Muscle layer of duodenum (tissue), 2 donors: Measurements from ENCODE around the gene PVR.

Experiments used
- H3K27ac ChIP-seq: one replicate; pipeline ENCODE4 v1.7.0; 2013; ENCODE audit warnings: mild to moderate bottlenecking, low read length
- H3K27me3 ChIP-seq: one replicate; pipeline ENCODE4 v1.7.0; 2013; ENCODE audit warnings: low read depth, mild to moderate bottlenecking, control low read depth, low read length
- H3K36me3 ChIP-seq, 2 donors: one replicate each; pipeline ENCODE4 v1.7.0; 2013; ENCODE audit warnings: low read length in 2 of 2, control low read depth in 1 of 2, mild to moderate bottlenecking in 1 of 2; ENCODE audit not compliant: insufficient read depth in 2 of 2, control insufficient read depth in 1 of 2
- H3K4me1 ChIP-seq, 2 donors: one replicate each; pipeline ENCODE4 v1.7.0; 2013; ENCODE audit warnings: low read length in 2 of 2, mild to moderate bottlenecking in 2 of 2, control low read depth in 1 of 2, moderate library complexity in 1 of 2; ENCODE audit not compliant: insufficient read depth in 2 of 2, control insufficient read depth in 1 of 2
- H3K4me3 ChIP-seq, 2 donors: one replicate each; pipeline ENCODE4 v1.7.0; 2013; ENCODE audit warnings: low read length in 2 of 2, low read depth in 1 of 2, mild to moderate bottlenecking in 1 of 2
- H3K9me3 ChIP-seq, 2 donors: one replicate each; pipeline ENCODE4 v1.7.0; 2013; ENCODE audit warnings: low read length in 2 of 2, control low read depth in 1 of 2, mild to moderate bottlenecking in 1 of 2; ENCODE audit not compliant: control insufficient read depth in 1 of 2
- donor health status: healthy.

Gene PVR

GRCh38 chr19:44648631-44649251, 5.0 kb downstream of the PVR start:
- Histone ChIP-seq H3K36me3 (peaks cover 23 to 35% of the 10 kb centered on the region in 2 donors), H3K27me3 (no peaks in the 10 kb centered on the region), H3K4me1 (peaks cover 0 to 21% of the 10 kb centered on the region in 2 donors), H3K27ac (no peak overlapping the region), H3K4me3 (no peak overlapping the region), H3K9me3 (no peaks in the 10 kb centered on the region)

- Histone ChIP-seq H3K36me3 (peaks cover 23 to 39% of the 10 kb centered on the region in 2 donors), H3K4me3 (no peak overlapping the region), H3K27me3 (no peaks in the 10 kb centered on the region), H3K4me1 (peaks cover 0 to 21% of the 10 kb centered on the region in 2 donors), H3K27ac (no peak overlapping the region), H3K9me3 (no peaks in the 10 kb centered on the region)
Observed at GRCh38 chr19:44649578-44650145, 6.0 kb downstream of the PVR start.

DNA sequence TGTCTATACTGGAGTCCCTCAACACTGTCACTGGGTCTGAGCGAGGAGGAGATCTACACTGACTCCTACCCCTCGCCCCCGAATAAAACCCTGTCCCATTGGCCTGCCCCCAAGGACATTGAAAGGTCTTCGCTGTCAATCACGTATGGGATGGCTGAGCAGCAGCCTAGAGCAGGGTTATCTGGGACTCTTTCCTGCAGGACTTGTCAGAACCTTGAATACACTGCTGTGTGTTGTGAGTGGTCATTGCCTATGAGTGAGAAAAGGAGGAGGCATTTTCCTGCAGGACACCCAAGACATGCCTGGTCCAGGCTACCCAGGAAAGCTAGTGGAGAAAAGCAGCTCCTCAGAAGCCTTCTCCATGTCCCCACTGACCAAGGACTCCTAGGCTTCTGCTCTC, 9.6 kb downstream of the PVR start:
- H3K36me3 ChIP-seq: peaks cover 39 to 55% of the 10 kb centered on the region in 2 donors
- no peaks in the 10 kb centered on the region for H3K27me3 ChIP-seq
- no peak overlapping the region for H3K27ac ChIP-seq

DNA sequence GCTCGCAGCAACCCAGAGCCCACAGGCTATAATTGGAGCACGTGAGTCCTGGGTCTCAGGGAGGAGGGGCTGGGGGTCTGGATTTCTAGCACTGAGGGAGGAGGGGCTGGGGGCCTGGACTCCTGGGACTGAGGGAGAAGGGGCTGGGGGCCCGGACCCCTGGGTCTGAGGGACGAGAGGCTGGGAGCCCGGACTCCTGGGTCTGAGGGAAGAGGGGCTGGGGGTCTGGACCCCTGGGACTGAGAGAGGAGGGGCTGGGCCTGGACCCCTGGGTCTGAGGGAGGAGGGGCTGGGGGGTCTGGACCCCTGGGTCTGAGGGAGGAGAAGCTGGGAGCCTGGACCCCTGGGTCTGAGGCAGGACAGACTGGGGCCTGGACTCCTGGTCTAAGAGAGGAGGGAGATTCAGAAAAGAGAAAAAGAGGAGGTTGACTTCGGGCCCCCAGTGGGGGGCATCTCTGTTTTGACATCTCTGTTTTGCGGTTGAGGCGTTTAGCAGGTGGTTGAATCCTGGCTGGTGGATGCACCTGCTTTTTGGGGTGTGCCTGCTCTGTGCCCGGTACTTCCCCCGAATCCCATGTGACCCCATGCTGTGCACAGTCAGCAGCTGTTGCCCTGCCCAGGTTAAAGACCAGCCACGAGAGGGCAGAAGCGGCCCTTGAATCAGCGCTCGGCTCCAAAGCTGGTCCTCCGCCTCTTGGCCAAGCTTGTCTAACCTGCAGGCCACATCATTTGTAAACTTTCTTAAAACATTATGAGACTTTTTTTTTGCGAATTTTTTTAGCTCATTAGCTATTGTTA, 10.5 kb downstream of the PVR start:
- peaks cover 47 to 63% of the 10 kb centered on the region in 2 donors for H3K36me3 ChIP-seq
- H3K4me1 ChIP-seq: peaks cover 0 to 6% of the 10 kb centered on the region in 2 donors
- H3K9me3 ChIP-seq: no peaks in the 10 kb centered on the region
- H3K27me3 ChIP-seq: no peaks in the 10 kb centered on the region
- H3K4me3 ChIP-seq: no peak overlapping the region
- no peak overlapping the region for H3K27ac ChIP-seq

More for the DNA sequence above, 9.6 kb downstream of the PVR start:
- Histone ChIP-seq H3K4me1 (peaks cover 0 to 13% of the 10 kb centered on the region in 2 donors), H3K9me3 (no peaks in the 10 kb centered on the region), H3K4me3 (no peak overlapping the region)

DNA sequence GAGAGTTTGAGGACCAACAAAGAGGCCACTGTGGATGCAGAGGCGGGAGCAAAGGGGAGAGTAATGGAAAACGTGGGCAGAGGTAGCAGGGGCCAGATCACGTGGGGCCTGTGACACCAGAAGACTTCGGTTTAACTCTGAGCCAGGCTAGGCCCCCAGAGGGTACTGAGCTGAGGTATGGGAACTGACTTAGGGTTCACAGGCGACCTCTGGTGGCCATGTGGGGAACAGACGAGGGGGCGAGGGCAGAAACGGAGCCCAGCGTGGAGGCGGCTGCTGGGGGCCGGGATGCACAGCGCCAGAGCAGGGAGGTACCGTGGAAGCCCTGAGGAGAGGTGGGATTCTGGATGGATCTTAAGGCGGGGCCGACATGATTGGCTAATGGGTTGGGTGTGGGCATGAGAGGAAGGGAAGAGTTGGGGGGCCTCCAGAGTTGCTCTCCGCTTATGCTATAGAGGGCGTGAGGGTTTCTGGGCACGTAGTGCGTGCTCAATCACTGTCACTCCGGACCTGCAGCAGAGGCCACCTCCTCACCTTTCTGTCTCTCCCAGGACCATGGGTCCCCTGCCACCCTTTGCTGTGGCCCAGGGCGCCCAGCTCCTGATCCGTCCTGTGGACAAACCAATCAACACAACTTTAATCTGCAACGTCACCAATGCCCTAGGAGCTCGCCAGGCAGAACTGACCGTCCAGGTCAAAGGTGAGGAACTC, 13.7 kb downstream of the PVR start:
- Histone ChIP-seq H3K4me3 (no peak overlapping the region), H3K4me1 (peaks cover 0 to 6% of the 10 kb centered on the region in 2 donors), H3K27me3 (no peaks in the 10 kb centered on the region), H3K9me3 (no peaks in the 10 kb centered on the region), H3K36me3 (peaks cover 50 to 69% of the 10 kb centered on the region in 2 donors), H3K27ac (no peak overlapping the region)

DNA sequence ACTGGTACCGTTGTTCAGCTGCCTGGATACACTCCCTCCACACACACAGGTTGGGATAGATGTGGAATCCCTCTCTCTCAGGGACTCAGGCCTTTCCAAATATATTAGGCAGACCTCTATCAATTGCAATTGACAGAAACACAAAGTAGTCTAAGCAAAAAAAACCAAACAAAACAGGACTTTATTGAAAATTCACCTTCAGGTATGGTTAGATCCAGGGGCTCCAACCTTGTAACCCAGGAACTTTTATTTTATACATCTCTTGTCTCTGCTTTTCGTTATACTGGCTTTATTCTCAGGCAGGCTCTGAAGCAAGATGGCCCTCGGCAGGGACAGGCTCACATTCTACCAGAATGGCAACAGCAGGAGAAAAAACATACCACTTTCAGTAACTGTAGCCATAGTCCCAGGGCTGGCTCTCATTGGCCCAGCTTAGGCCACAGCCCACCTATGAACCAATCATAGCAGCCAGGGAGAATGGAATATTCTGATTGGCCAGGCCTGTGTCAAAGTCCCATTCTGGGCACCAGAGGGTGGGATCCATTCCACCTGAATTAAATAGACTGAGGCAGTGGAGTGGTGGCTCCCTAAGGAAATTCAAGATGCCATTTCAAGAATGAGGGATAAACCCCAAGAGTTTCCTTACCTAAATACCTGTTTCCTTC, 14.5 kb downstream of the PVR start:
- Histone ChIP-seq H3K9me3 (no peaks in the 10 kb centered on the region), H3K4me3 (no peak overlapping the region), H3K27ac (no peak overlapping the region), H3K4me1 (peaks cover 0 to 6% of the 10 kb centered on the region in 2 donors), H3K27me3 (no peaks in the 10 kb centered on the region), H3K36me3 (peaks cover 45 to 72% of the 10 kb centered on the region in 2 donors)

DNA sequence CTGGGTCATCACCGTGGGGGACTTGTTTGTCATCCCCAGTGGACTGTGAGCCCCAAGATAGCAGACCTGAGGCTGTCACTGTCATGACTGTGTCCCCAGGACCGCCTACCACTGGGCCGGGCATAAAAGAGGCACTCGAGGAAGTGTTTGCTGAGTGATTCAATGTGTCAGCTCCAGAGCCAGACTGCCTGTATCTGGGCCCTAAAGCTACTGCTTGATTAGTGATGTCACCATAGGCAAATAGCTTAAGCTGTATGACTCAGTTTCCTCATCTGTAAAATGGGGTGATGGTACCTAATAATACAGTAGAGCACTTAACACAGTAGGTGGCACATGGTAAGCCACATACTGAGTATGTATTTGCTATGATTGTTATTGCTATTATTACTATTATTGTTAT, 16.4 kb downstream of the PVR start:
- no peak overlapping the region for H3K4me3 ChIP-seq
- no peaks in the 10 kb centered on the region for H3K27me3 ChIP-seq
- H3K4me1 ChIP-seq: peaks cover 0 to 6% of the 10 kb centered on the region in 2 donors
- H3K27ac ChIP-seq: no peak overlapping the region
- no peaks in the 10 kb centered on the region for H3K9me3 ChIP-seq
- peaks cover 43 to 62% of the 10 kb centered on the region in 2 donors for H3K36me3 ChIP-seq

GRCh38 chr19:44661205-44661604, 17.5 kb downstream of the PVR start:
- H3K27me3 ChIP-seq: no peaks in the 10 kb centered on the region
- no peak overlapping the region for H3K27ac ChIP-seq
- no peak overlapping the region for H3K4me3 ChIP-seq
- H3K9me3 ChIP-seq: no peaks in the 10 kb centered on the region
- H3K4me1 ChIP-seq: peaks cover 0 to 6% of the 10 kb centered on the region in 2 donors
- peaks cover 37 to 56% of the 10 kb centered on the region in 2 donors for H3K36me3 ChIP-seq

DNA sequence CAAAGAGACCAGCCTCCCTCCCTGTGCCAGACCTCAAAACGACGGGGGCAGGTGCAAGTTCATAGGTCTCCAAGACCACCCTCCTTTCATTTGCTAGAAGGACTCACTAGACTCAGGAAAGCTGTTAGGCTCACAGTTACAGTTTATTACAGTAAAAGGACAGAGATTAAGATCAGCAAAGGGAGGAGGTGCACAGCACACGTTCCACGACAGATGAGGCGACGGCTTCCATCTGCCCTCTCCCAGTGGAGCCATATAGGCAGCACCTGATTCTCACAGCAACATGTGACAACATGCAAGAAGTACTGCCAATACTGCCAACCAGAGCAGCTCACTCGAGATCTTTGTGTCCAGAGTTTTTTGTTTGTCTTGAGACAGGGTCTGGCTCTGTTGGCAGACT, 18.2 kb downstream of the PVR start:
- no peak overlapping the region for H3K4me3 ChIP-seq
- H3K4me1 ChIP-seq: peaks cover 0 to 5% of the 10 kb centered on the region in 2 donors
- H3K27ac ChIP-seq: no peak overlapping the region
- no peaks in the 10 kb centered on the region for H3K9me3 ChIP-seq
- H3K27me3 ChIP-seq: no peaks in the 10 kb centered on the region
- peaks cover 35 to 56% of the 10 kb centered on the region in 2 donors for H3K36me3 ChIP-seq

DNA sequence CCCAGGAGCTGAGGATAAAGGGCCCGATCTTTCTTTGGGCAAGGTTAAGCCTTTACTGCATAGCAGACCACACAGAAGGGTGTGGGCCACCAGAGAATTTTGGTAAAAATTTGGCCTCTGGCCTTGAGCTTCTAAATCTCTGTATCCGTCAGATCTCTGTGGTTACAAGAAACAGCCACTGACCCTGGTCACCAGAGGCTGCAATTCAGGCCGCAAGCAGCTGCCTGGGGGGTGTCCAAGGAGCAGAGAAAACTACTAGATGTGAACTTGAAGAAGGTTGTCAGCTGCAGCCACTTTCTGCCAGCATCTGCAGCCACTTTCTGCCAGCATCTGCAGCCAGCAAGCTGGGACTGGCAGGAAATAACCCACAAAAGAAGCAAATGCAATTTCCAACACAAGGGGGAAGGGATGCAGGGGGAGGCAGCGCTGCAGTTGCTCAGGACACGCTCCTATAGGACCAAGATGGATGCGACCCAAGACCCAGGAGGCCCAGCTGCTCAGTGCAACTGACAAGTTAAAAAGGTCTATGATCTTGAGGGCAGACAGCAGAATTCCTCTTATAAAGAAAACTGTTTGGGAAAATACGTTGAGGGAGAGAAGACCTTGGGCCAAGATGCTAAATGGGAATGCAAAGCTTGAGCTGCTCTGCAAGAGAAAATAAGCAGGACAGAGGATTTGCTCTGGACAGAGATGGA, 19.1 kb downstream of the PVR start:
- H3K9me3 ChIP-seq: no peaks in the 10 kb centered on the region
- no peaks in the 10 kb centered on the region for H3K4me1 ChIP-seq
- peaks cover 32 to 52% of the 10 kb centered on the region in 2 donors for H3K36me3 ChIP-seq
- no peak overlapping the region for H3K27ac ChIP-seq
- H3K27me3 ChIP-seq: no peaks in the 10 kb centered on the region
- H3K4me3 ChIP-seq: no peak overlapping the region
